Testis (tissue), 3 donors: ENCODE data around the gene DIS3L2. TPM values are rescaled to one million over a fixed set of nuclear protein-coding genes. Genes with fewer than 3 reads are reported as not detected.
"Not testable (repeated sequence)": the region's sequence is repeated elsewhere in the genome, so short reads cannot be mapped to it uniquely, and the experiment has no call there.

Experiments
- DNase-seq: peaks from one replicate; pipeline ENCODE4 v3.0.0-alpha.2; 2019
- H3K27ac ChIP-seq, 2 donors: fragments of 200-600 bp; sonication (generic); one replicate each; pipeline ENCODE4 v1.5.1; 2019
- H3K27me3 ChIP-seq: fragments of 200-600 bp; sonication (generic); one replicate; pipeline ENCODE4 v1.5.1; 2019
- H3K36me3 ChIP-seq: fragments of 200-600 bp; sonication (generic); one replicate; pipeline ENCODE4 v1.5.1; 2017; ENCODE audit warnings: low read depth; ENCODE audit errors: missing control alignments
- H3K4me1 ChIP-seq: fragments of 200-600 bp; sonication (generic); one replicate; pipeline ENCODE4 v1.5.1; 2019
- H3K4me3 ChIP-seq, 2 donors: fragments of 200-600 bp; sonication (generic); one replicate each; pipeline ENCODE4 v1.5.1; 2017 to 2019
- H3K9me3 ChIP-seq: fragments of 200-600 bp; sonication (generic); one replicate; pipeline ENCODE4 v1.5.1; 2017
- POLR2A ChIP-seq: fragments of 450-650 bp; IDR thresholded peaks from one replicate; pipeline ENCODE4 v1.6.1; 2017; ENCODE audit warnings: antibody characterized with exemption, mild to moderate bottlenecking, moderate library complexity
- WGBS, 2 donors: methylation state at CpG; one replicate each; pipeline ENCODE4 v1.1.5; 2018; 5-methylcytosine and 5-hydroxymethylcytosine counted together
- intact Hi-C: fragments of 100-400 bp; cut with DNase I; formaldehyde crosslinking; loops from one replicate; pipeline ENCODE4 v1.15.1; 2023; ENCODE audit warnings: low total_unique reads
- polyA plus RNA-seq: library from polyadenylated mRNA; stranded (reverse); fragments of 350-450 nt; fragmentation: Illumina TruSeq; extraction: RNeasy Lipid Tissue Mini Kit (QIAGEN cat#74804); gene quantifications from one replicate; pipeline ENCODE4 v1.2.3, GENCODE V29; 2014; ENCODE audit warnings: low read depth, low replicate concordance; ENCODE audit not compliant: insufficient read depth
- total RNA-seq, 2 donors: library from RNA; depleted of rRNA; stranded (reverse); fragments of >200 nt; gene quantifications; one replicate each; pipeline ENCODE4 v1.2.3, GENCODE V29; 2016
- TF ChIP-seq, protein P1 (sequence below), 3 experiments: fragments of 450-650 bp in 2 of 3; fragments of 200-600 bp in 1 of 3; sonication (generic) in 1 of 3; IDR thresholded peaks; one replicate each; pipeline ENCODE4 v1.5.1; 2016 to 2019; ENCODE audit warnings: antibody characterized with exemption in 3 of 3, mild to moderate bottlenecking in 2 of 3, moderate library complexity in 1 of 3

Gene DIS3L2
- total and polyA plus RNA-seq, 3 donors from 2014 or later = 32.5 to 80.7 (median 70.4) TPM

DNA sequence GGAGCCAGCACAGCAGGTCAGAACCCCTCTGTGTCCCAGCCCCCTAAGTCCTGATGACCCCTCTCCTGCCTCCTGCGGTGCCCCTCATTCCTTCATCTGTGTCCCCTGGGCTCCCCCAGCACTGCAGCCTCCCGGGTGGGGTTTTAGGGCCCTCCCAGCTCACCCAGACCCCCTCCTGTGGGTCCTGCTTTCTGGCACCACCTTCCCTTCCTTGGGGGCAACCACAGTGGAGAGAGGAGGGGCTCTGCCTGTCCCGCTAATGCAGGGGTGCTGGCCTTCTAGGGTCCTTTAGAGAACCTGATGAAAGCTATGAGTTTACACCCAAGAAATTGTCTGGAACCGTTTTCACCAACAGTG is 374.3 kb downstream of the DIS3L2 start:
- Histone ChIP-seq H3K27ac (no peak overlapping the region), H3K27me3 (no peaks in the 10 kb centered on the region), H3K36me3 (no peaks in the 10 kb centered on the region), H3K9me3 (no peaks in the 10 kb centered on the region), H3K4me1 (no peaks in the 10 kb centered on the region), H3K4me3 (no peak overlapping the region)
- intact Hi-C loops = no loop called here
- no peak for DNase-seq
- WGBS, 2 donors = 97 to 100% methylated on average over 3 to 4 of the region's 4 CpGs
- TF ChIP-seq POLR2A = no peak

DNA sequence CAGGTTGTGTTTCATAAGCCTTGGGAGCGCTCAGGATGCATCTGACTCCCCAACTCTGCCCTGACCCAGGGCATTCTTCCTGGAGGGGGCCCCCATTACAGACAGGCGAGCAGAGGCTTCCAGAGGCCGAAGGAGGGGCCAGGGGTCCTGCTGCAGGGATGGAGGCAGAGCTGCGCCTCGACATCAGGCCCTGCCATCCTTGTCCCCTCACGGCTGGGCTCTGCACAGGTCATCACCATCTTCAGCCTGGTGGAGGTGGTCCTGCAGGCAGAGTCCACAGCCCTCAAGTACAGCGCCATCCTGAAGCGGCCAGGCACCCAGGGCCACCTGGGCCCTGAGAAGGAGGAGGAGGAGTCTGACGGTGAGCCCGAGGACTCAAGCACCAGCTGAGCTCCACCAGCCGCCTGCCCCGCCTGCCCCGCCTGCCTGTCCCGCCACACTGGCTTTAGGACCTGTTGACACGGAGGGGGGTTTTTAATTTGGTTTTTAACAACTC is 374.8 kb downstream of the DIS3L2 start:
- TF ChIP-seq, protein P1, sequence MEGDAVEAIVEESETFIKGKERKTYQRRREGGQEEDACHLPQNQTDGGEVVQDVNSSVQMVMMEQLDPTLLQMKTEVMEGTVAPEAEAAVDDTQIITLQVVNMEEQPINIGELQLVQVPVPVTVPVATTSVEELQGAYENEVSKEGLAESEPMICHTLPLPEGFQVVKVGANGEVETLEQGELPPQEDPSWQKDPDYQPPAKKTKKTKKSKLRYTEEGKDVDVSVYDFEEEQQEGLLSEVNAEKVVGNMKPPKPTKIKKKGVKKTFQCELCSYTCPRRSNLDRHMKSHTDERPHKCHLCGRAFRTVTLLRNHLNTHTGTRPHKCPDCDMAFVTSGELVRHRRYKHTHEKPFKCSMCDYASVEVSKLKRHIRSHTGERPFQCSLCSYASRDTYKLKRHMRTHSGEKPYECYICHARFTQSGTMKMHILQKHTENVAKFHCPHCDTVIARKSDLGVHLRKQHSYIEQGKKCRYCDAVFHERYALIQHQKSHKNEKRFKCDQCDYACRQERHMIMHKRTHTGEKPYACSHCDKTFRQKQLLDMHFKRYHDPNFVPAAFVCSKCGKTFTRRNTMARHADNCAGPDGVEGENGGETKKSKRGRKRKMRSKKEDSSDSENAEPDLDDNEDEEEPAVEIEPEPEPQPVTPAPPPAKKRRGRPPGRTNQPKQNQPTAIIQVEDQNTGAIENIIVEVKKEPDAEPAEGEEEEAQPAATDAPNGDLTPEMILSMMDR (IDR thresholded peaks at IDR 0.05) = no peak
- no peaks in the 10 kb centered on the region for H3K36me3 ChIP-seq
- peak; percentile 10 for DNase-seq
- intact Hi-C loops = no loop called here
- H3K4me3 ChIP-seq = no peak overlapping the region
- H3K9me3 ChIP-seq = no peaks in the 10 kb centered on the region
- no peaks in the 10 kb centered on the region for H3K27me3 ChIP-seq
- no peak overlapping the region for H3K27ac ChIP-seq
- H3K4me1 ChIP-seq = no peaks in the 10 kb centered on the region
- WGBS, 2 donors = 96% methylated on average over 15 of the region's 15 CpGs

DNA sequence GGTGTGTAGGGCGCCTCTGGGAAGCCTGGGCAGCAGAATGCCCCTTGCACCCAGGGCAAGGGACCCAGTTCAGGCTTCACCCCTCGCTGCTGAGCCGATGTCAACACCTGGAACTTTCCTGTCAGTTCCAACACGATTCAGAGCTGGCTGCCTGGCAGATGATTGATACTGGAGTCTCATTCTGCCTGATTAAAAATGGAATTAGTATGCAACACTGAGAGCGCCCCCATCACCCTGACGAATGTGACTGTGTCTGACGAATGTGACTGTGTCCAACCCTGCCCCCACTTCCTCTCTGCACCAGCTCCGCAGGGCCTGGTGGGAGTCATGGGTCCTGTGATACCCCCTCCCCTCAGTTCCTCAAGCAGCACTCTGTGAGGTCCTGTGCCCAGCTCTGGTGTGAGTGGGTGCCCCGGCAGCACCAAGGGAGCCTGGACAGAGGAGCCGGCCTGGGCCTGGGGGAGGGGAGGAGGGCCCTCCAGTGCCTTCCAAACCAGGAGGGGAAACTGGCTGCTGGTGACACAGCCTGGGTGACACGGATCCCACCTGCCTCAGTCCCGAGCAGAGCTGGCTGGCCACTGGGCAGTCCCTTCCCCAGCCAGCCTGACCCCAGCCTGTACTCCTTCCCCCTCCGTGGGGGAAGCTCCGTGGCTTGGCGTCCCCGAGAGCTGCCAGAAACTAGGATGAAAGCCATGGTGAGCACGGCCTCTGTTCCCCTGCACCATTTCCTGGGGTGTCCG is 375.6 kb downstream of the DIS3L2 start:
- no peaks in the 10 kb centered on the region for H3K27me3 ChIP-seq
- no peaks in the 10 kb centered on the region for H3K4me1 ChIP-seq
- no peak overlapping the region for H3K27ac ChIP-seq
- intact Hi-C loops = no loop called here
- H3K36me3 ChIP-seq = no peaks in the 10 kb centered on the region
- no peaks in the 10 kb centered on the region for H3K9me3 ChIP-seq
- WGBS, 2 donors = 86 to 89% methylated on average over 10 to 18 of the region's 18 CpGs
- TF ChIP-seq, protein P1 (IDR thresholded peaks at IDR 0.05) = no peak
- no peak for TF ChIP-seq POLR2A
- no peak for DNase-seq
- no peak overlapping the region for H3K4me3 ChIP-seq

DNA sequence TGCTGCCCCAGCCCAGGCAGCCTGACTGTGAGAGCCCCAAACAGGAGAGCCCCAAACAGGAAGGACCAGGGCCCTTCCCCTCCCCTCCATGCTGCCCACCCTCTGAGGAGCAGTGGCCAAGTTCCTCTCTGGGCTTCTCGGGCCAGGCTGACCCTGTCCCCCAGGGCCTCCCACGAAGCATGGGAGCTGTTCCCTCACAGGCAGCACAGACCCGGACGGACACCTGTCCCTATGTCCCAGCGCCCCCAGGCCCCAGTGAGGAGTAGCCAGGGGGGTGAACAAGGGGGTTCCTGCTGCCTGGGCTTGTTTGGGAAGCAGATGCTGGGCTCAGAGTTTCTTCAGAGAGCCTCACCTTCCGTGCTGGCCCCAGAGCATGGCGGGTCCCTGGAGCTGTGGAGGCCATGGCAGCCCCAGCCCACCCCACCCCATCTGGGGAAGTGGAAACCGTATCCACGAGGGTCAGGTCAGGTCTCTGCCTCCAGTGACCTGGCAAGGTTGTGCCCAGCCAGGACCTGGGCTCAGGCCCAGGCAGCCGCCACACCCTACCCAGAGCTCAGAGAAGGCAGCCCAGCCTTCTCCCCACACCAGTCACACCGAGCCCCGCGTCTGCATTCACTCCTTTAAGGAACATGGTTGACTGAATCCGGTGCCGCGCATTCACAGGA is 376.7 kb downstream of the DIS3L2 start:
- H3K27ac ChIP-seq, H3K9me3 ChIP-seq, H3K4me3 ChIP-seq, H3K36me3 ChIP-seq, DNase-seq, H3K27me3 ChIP-seq, intact Hi-C loops, H3K4me1 ChIP-seq: not testable (repeated sequence)
- WGBS, 2 donors = 94 to 100% methylated on average over 3 to 11 of the region's 16 CpGs

DNA sequence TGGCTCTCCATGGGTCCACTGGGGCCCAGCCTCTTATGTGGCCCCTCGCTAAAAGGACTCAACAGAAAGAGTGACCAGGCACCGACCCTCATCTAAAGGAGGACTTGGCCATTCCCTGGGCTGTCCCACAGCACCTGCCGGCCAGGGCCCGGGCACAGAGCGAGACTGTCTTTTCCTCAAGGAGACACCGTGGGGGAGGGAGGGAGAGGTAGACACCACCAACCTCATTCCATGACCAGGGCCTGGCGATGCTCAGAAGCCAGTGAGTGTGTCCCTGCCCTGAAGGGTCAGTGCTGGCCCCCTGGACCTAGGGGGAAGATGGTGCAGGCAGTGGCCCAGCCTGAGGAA is 377.2 kb downstream of the DIS3L2 start:
- TF ChIP-seq, protein P1 (IDR thresholded peaks at IDR 0.05) = no peak
- no peak for TF ChIP-seq POLR2A
- H3K36me3 ChIP-seq = no peaks in the 10 kb centered on the region
- no peak for DNase-seq
- intact Hi-C loops = no loop called here
- no peaks in the 10 kb centered on the region for H3K4me1 ChIP-seq
- no peak overlapping the region for H3K4me3 ChIP-seq
- no peaks in the 10 kb centered on the region for H3K27me3 ChIP-seq
- no peaks in the 10 kb centered on the region for H3K9me3 ChIP-seq
- WGBS, 2 donors = 84 to 97% methylated on average over 7 of the region's 7 CpGs
- H3K27ac ChIP-seq = no peak overlapping the region
